ENCODE measurements around the gene AXDND1.

DNA sequence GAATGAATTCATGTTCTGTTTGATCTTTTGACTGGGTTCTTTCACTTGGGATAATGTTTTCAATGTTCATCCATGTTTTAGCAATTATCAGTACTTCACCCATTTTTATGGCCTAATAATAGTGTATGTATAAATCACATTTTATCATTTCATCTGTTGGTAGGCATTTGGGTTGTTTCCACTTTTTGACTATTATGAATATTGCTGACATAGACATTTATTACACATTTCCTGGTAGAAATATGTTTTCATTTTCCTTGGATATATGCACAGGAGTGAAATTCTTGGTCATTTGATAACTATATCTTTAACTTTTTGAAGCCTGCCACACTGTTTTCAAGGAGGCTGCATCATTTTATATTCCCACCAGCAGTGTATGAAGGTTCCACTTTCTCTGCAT is 79.8 kb downstream of the AXDND1 start:
- TF ChIP-seq RAD21 (IDR thresholded peaks at IDR 0.05; ENCODE audit: low read depth), result no peak
- no peak for TF ChIP-seq TAF1 (IDR thresholded peaks at IDR 0.05; ENCODE audit: low read depth)
- TF ChIP-seq, protein P1, sequence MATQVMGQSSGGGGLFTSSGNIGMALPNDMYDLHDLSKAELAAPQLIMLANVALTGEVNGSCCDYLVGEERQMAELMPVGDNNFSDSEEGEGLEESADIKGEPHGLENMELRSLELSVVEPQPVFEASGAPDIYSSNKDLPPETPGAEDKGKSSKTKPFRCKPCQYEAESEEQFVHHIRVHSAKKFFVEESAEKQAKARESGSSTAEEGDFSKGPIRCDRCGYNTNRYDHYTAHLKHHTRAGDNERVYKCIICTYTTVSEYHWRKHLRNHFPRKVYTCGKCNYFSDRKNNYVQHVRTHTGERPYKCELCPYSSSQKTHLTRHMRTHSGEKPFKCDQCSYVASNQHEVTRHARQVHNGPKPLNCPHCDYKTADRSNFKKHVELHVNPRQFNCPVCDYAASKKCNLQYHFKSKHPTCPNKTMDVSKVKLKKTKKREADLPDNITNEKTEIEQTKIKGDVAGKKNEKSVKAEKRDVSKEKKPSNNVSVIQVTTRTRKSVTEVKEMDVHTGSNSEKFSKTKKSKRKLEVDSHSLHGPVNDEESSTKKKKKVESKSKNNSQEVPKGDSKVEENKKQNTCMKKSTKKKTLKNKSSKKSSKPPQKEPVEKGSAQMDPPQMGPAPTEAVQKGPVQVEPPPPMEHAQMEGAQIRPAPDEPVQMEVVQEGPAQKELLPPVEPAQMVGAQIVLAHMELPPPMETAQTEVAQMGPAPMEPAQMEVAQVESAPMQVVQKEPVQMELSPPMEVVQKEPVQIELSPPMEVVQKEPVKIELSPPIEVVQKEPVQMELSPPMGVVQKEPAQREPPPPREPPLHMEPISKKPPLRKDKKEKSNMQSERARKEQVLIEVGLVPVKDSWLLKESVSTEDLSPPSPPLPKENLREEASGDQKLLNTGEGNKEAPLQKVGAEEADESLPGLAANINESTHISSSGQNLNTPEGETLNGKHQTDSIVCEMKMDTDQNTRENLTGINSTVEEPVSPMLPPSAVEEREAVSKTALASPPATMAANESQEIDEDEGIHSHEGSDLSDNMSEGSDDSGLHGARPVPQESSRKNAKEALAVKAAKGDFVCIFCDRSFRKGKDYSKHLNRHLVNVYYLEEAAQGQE (IDR thresholded peaks at IDR 0.05; ENCODE audit: low read depth), result no peak
- no peak for TF ChIP-seq EP300 (IDR thresholded peaks at IDR 0.05; ENCODE audit: borderline replicate concordance)
- no peak for TF ChIP-seq TCF12 (IDR thresholded peaks at IDR 0.05; ENCODE audit: low read depth)
- no peak for TF ChIP-seq EGR1 (IDR thresholded peaks at IDR 0.05)
- TF ChIP-seq, protein P2, sequence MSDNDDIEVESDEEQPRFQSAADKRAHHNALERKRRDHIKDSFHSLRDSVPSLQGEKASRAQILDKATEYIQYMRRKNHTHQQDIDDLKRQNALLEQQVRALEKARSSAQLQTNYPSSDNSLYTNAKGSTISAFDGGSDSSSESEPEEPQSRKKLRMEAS (IDR thresholded peaks at IDR 0.05), result no peak
- TF ChIP-seq CREB1 (IDR thresholded peaks at IDR 0.05; ENCODE audit: low read depth), result no peak
- no peak for TF ChIP-seq CEBPB (IDR thresholded peaks at IDR 0.05)
- TF ChIP-seq YY1 (IDR thresholded peaks at IDR 0.05; ENCODE audit: low read depth), result no peak
- no peak for TF ChIP-seq FOXM1 (IDR thresholded peaks at IDR 0.05; ENCODE audit: borderline replicate concordance, low read depth)
- TF ChIP-seq ZBTB7A (IDR thresholded peaks at IDR 0.05; ENCODE audit: low read depth), result no peak
- TF ChIP-seq TEAD4 (IDR thresholded peaks at IDR 0.05), result no peak
- TF ChIP-seq, protein P3, sequence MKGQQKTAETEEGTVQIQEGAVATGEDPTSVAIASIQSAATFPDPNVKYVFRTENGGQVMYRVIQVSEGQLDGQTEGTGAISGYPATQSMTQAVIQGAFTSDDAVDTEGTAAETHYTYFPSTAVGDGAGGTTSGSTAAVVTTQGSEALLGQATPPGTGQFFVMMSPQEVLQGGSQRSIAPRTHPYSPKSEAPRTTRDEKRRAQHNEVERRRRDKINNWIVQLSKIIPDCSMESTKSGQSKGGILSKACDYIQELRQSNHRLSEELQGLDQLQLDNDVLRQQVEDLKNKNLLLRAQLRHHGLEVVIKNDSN (IDR thresholded peaks at IDR 0.05), result no peak

Measured in Ishikawa (cell line).